Vagina (tissue), 2 donors: ENCODE data around the gene ZMYM2.

Experiments
- CTCF ChIP-seq, 3 experiments: fragments of 450-650 bp in 2 of 3; fragments of 200-600 bp in 1 of 3; sonication (generic) in 1 of 3; IDR thresholded peaks; one replicate each; pipeline ENCODE4 v1.5.1; 2017 to 2019; ENCODE audit warnings: antibody characterized with exemption in 3 of 3, mild to moderate bottlenecking in 2 of 3, moderate library complexity in 2 of 3
- POLR2A ChIP-seq, 2 donors: fragments of 450-650 bp; IDR thresholded peaks; one replicate each; pipeline ENCODE4 v1.6.1; 2017; ENCODE audit warnings: antibody characterized with exemption in 2 of 2, mild to moderate bottlenecking in 2 of 2, moderate library complexity in 2 of 2

- no peak for TF ChIP-seq CTCF (IDR thresholded peaks at IDR 0.05)
- TF ChIP-seq POLR2A (IDR thresholded peaks at IDR 0.05): no peak
Observed at GRCh38 chr13:20101467-20102316, 143.2 kb downstream of the ZMYM2 start.
